ENCODE results near the gene FDCSP.

The FDCSP gene

DNA sequence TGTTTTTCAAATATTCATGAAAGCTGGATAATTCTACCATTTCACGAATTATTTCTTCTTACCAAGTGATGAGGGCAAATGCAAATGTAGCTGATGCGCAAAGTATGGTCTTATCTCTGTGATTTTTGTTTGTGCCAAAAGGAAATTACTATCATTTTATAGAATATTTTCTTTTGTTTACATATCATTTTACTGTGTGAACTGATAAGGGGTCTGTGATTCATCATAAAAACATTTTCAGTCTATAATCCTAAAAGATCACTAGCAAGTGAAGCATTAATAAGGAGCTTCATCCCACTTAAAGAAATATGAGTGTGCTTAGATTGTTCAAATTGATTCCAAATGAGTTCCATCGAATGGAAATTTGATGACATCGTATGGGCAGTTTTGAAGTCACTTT, 17.2 kb downstream of the FDCSP start:
- H3K4me3 ChIP-seq (ENCODE audit: low read depth, low read length), result no peak overlapping the region
- WGBS (ENCODE audit: extremely low coverage, insufficient coverage, insufficient read length), result no CpG with 5 or more reads among the region's 4 CpGs
- H2BK120ac ChIP-seq (ENCODE audit: insufficient read depth, low read length, poor library complexity), result no peak overlapping the region
- no peaks in the 10 kb centered on the region for H3K79me1 ChIP-seq (ENCODE audit: low read length)
- H4K12ac ChIP-seq (ENCODE audit: low read depth, low read length), result no peak overlapping the region
- H2BK12ac ChIP-seq (ENCODE audit: low read length), result no peak overlapping the region
- no peak overlapping the region for H3K4me2 ChIP-seq (ENCODE audit: low read length)
- H3K27me3 ChIP-seq (ENCODE audit: insufficient read depth, low read length), result no peaks in the 10 kb centered on the region
- no peak overlapping the region for H3K9ac ChIP-seq (ENCODE audit: low read length)
- H2BK5ac ChIP-seq (ENCODE audit: low read depth, low read length, poor library complexity), result no peak overlapping the region
- H3K14ac ChIP-seq (ENCODE audit: low read length), result no peak overlapping the region
- no peak overlapping the region for H3K27ac ChIP-seq (ENCODE audit: low read depth, low read length)
- no peak overlapping the region for H3K18ac ChIP-seq (ENCODE audit: low read length)
- no peak overlapping the region for H3K4ac ChIP-seq (ENCODE audit: low read depth, low read length)
- H3K23ac ChIP-seq (ENCODE audit: low read length), result no peak overlapping the region
- no peak overlapping the region for H4K8ac ChIP-seq (ENCODE audit: low read depth, low read length)
- no peak overlapping the region for H4K91ac ChIP-seq (ENCODE audit: low read depth, low read length)
- H3K79me2 ChIP-seq (ENCODE audit: control insufficient read depth, insufficient read depth, low read length, poor library complexity), result no peaks in the 10 kb centered on the region
- H2AFZ ChIP-seq (ENCODE audit: insufficient read depth, low read length, poor library complexity), result no peak overlapping the region
- no peak overlapping the region for H2AK5ac ChIP-seq (ENCODE audit: low read length)
- no peaks in the 10 kb centered on the region for H3K36me3 ChIP-seq (ENCODE audit: control insufficient read depth in 1 of 2, insufficient read depth in 2 of 2, low read length in 2 of 2)
- DNase-seq, result no peak
- H3K9me3 ChIP-seq (ENCODE audit: insufficient read depth, low read depth, low read length), result no peaks in the 10 kb centered on the region
- no peaks in the 10 kb centered on the region for H3K4me1 ChIP-seq (ENCODE audit: control insufficient read depth in 1 of 2, insufficient read depth in 2 of 2, low read length in 2 of 2)

DNA sequence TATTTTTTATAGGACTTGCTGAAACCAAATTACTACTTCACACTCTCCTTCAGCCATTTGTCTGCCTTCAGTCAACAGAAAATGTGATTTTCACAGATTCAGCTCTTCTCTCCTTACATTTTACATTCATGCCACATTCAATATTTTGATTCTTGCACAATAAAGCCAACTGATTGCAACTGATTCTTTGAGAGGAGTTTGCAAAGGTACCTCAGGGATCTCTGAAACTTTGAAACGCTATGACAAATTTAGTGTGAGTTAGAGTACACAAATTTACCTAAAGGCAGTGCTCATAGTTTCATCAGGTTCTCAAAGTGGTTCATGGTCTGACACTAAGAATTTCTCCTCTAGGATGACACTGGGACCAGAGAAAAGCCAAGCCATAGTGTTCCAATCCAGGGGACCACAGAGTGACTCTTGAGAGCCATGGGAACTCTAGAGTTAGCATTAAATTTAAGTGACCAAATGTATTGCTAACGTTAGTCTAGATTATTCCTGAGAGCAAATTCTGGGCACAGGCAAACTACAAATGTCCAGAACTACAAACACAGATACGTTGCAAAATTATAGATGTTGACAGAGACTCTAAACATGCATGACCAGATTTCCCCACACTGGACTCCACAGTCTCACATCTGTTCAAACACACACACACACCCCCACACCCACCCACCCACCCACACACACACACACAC, 25.5 kb downstream of the FDCSP start:
- H3K23ac ChIP-seq (ENCODE audit: low read length), result no peak overlapping the region
- no peak overlapping the region for H2AFZ ChIP-seq (ENCODE audit: insufficient read depth, low read length, poor library complexity)
- no peak overlapping the region for H2BK120ac ChIP-seq (ENCODE audit: insufficient read depth, low read length, poor library complexity)
- H3K18ac ChIP-seq (ENCODE audit: low read length), result no peak overlapping the region
- H2BK5ac ChIP-seq (ENCODE audit: low read depth, low read length, poor library complexity), result no peak overlapping the region
- no peak overlapping the region for H3K4me3 ChIP-seq (ENCODE audit: low read depth, low read length)
- H3K4me1 ChIP-seq (ENCODE audit: control insufficient read depth in 1 of 2, insufficient read depth in 2 of 2, low read length in 2 of 2), result no peaks in the 10 kb centered on the region
- no peak overlapping the region for H2AK5ac ChIP-seq (ENCODE audit: low read length)
- H4K12ac ChIP-seq (ENCODE audit: low read depth, low read length), result no peak overlapping the region
- no peak for DNase-seq
- no peak overlapping the region for H3K4ac ChIP-seq (ENCODE audit: low read depth, low read length)
- WGBS (ENCODE audit: extremely low coverage, insufficient coverage, insufficient read length), result no CpG with 5 or more reads among the region's 3 CpGs
- H3K27ac ChIP-seq (ENCODE audit: low read depth, low read length), result no peak overlapping the region
- no peaks in the 10 kb centered on the region for H3K79me2 ChIP-seq (ENCODE audit: control insufficient read depth, insufficient read depth, low read length, poor library complexity)
- H3K9me3 ChIP-seq (ENCODE audit: insufficient read depth, low read depth, low read length), result no peaks in the 10 kb centered on the region
- no peak overlapping the region for H3K9ac ChIP-seq (ENCODE audit: low read length)
- no peaks in the 10 kb centered on the region for H3K79me1 ChIP-seq (ENCODE audit: low read length)
- no peak overlapping the region for H2BK12ac ChIP-seq (ENCODE audit: low read length)
- H4K8ac ChIP-seq (ENCODE audit: low read depth, low read length), result no peak overlapping the region
- H4K91ac ChIP-seq (ENCODE audit: low read depth, low read length), result no peak overlapping the region
- H3K14ac ChIP-seq (ENCODE audit: low read length), result no peak overlapping the region
- H3K36me3 ChIP-seq (ENCODE audit: control insufficient read depth in 1 of 2, insufficient read depth in 2 of 2, low read length in 2 of 2), result no peaks in the 10 kb centered on the region
- no peak overlapping the region for H3K4me2 ChIP-seq (ENCODE audit: low read length)
- no peaks in the 10 kb centered on the region for H3K27me3 ChIP-seq (ENCODE audit: insufficient read depth, low read length)

DNA sequence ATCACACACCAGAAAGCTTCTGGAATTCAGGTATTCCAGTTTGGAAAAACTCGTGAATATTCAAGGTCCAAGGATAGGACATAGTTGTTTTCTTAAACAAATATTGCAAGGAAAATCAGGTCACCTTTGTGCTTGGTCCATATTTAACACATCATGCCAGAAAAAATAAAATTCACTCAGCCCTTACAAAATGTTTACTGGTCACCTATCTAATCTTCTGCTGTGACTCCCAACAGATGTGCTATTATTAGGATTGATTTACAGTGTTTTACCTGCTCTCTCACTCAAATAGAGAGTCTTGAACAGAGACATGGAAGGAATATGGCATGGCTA, 26.0 kb downstream of the FDCSP start:
- no peak overlapping the region for H4K91ac ChIP-seq (ENCODE audit: low read depth, low read length)
- no peak overlapping the region for H2BK5ac ChIP-seq (ENCODE audit: low read depth, low read length, poor library complexity)
- DNase-seq, result no peak
- H3K36me3 ChIP-seq (ENCODE audit: control insufficient read depth in 1 of 2, insufficient read depth in 2 of 2, low read length in 2 of 2), result no peaks in the 10 kb centered on the region
- H3K79me2 ChIP-seq (ENCODE audit: control insufficient read depth, insufficient read depth, low read length, poor library complexity), result no peaks in the 10 kb centered on the region
- no peaks in the 10 kb centered on the region for H3K79me1 ChIP-seq (ENCODE audit: low read length)
- H2AK5ac ChIP-seq (ENCODE audit: low read length), result no peak overlapping the region
- H4K12ac ChIP-seq (ENCODE audit: low read depth, low read length), result no peak overlapping the region
- H3K18ac ChIP-seq (ENCODE audit: low read length), result no peak overlapping the region
- no peak overlapping the region for H3K4ac ChIP-seq (ENCODE audit: low read depth, low read length)
- no peak overlapping the region for H3K23ac ChIP-seq (ENCODE audit: low read length)
- H3K4me2 ChIP-seq (ENCODE audit: low read length), result no peak overlapping the region
- H3K4me3 ChIP-seq (ENCODE audit: low read depth, low read length), result no peak overlapping the region
- H2BK120ac ChIP-seq (ENCODE audit: insufficient read depth, low read length, poor library complexity), result no peak overlapping the region
- no peak overlapping the region for H2AFZ ChIP-seq (ENCODE audit: insufficient read depth, low read length, poor library complexity)
- H3K9ac ChIP-seq (ENCODE audit: low read length), result no peak overlapping the region
- no peak overlapping the region for H4K8ac ChIP-seq (ENCODE audit: low read depth, low read length)
- H2BK12ac ChIP-seq (ENCODE audit: low read length), result no peak overlapping the region
- no peak overlapping the region for H3K14ac ChIP-seq (ENCODE audit: low read length)
- WGBS (ENCODE audit: extremely low coverage, insufficient coverage, insufficient read length), result no CpG with 5 or more reads among the region's 1 CpG
- H3K4me1 ChIP-seq (ENCODE audit: control insufficient read depth in 1 of 2, insufficient read depth in 2 of 2, low read length in 2 of 2), result no peaks in the 10 kb centered on the region
- no peaks in the 10 kb centered on the region for H3K9me3 ChIP-seq (ENCODE audit: insufficient read depth, low read depth, low read length)
- no peak overlapping the region for H3K27ac ChIP-seq (ENCODE audit: low read depth, low read length)
- no peaks in the 10 kb centered on the region for H3K27me3 ChIP-seq (ENCODE audit: insufficient read depth, low read length)

DNA sequence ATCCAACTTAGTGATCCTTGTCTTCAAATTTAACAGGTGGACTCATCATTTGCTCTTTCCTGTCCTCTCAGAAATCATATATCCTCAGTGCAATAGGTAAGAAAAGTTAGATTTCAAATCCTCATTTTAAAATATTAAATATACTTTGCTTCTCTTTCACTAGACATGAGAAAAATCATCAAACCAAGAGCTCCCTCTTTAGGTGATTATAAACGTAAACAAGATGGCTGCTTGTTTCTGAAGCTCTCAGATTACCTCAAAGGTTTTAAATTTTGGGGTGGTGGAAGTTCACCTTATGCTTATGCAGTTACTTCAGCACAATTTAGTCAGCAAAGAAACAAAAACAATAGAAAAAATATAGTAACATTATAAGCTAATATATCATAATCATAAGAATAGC, 43.8 kb downstream of the FDCSP start:
- Histone ChIP-seq H2AFZ (ENCODE audit: insufficient read depth, low read length, poor library complexity) (no peak overlapping the region), H3K27ac (ENCODE audit: low read depth, low read length) (no peak overlapping the region), H3K36me3 (ENCODE audit: control insufficient read depth in 1 of 2, insufficient read depth in 2 of 2, low read length in 2 of 2) (no peaks in the 10 kb centered on the region), H2BK120ac (ENCODE audit: insufficient read depth, low read length, poor library complexity) (no peak overlapping the region), H2BK5ac (ENCODE audit: low read depth, low read length, poor library complexity) (no peak overlapping the region), H3K4me2 (ENCODE audit: low read length) (no peak overlapping the region), H3K4me3 (ENCODE audit: low read depth, low read length) (no peak overlapping the region), H4K8ac (ENCODE audit: low read depth, low read length) (no peak overlapping the region), H4K91ac (ENCODE audit: low read depth, low read length) (no peak overlapping the region), H3K4ac (ENCODE audit: low read depth, low read length) (no peak overlapping the region), H4K12ac (ENCODE audit: low read depth, low read length) (no peak overlapping the region), H3K79me1 (ENCODE audit: low read length) (no peaks in the 10 kb centered on the region), H3K4me1 (ENCODE audit: control insufficient read depth in 1 of 2, insufficient read depth in 2 of 2, low read length in 2 of 2) (no peaks in the 10 kb centered on the region), H3K23ac (ENCODE audit: low read length) (no peak overlapping the region), H3K9me3 (ENCODE audit: insufficient read depth, low read depth, low read length) (no peaks in the 10 kb centered on the region), H3K27me3 (ENCODE audit: insufficient read depth, low read length) (no peaks in the 10 kb centered on the region), H2BK12ac (ENCODE audit: low read length) (no peak overlapping the region), H3K18ac (ENCODE audit: low read length) (no peak overlapping the region), H3K14ac (ENCODE audit: low read length) (no peak overlapping the region), H3K9ac (ENCODE audit: low read length) (no peak overlapping the region), H3K79me2 (ENCODE audit: control insufficient read depth, insufficient read depth, low read length, poor library complexity) (no peaks in the 10 kb centered on the region), H2AK5ac (ENCODE audit: low read length) (no peak overlapping the region)
- DNase-seq, result peak in 1 of 2 donors; percentile 13
- WGBS (ENCODE audit: extremely low coverage, insufficient coverage, insufficient read length), result no CpG with 5 or more reads among the region's 1 CpG

All from trophoblast cell (in vitro differentiated cells and primary cell).